ENCODE results near the gene LHX4. TPM values are rescaled to one million over a fixed set of nuclear protein-coding genes. Genes with fewer than 3 reads are reported as not detected.

The LHX4 gene
- polyA plus RNA-seq, 1 experiment: 0.06 TPM

- no peak for DNase-seq (ENCODE audit: low read depth)
- CTCF ChIA-PET: interaction anchor here (0.7 to 1.3 kb wide), 3 partner anchors 9 to 217 kb away, joined by 3 to 4 read pairs (median 3); no protein-coding TSS in a partner anchor
- POLR2A ChIA-PET: no interaction called here
- H3K36me3 ChIP-seq (ENCODE audit: control insufficient read depth, insufficient read depth, low read length): no peaks in the 10 kb centered on the region
- H3K4me3 ChIP-seq (ENCODE audit: low read depth, low read length): no peak overlapping the region
- H3K27me3 ChIP-seq (ENCODE audit: control insufficient read depth, insufficient read depth, low read length): peaks cover 9% of the 10 kb centered on the region
- no peak for TF ChIP-seq CTCF (IDR thresholded peaks at IDR 0.05; ENCODE audit: insufficient read depth, low read depth, low read length)
These were observed 30.5 kb downstream of the LHX4 start for GRCh38 chr1:180260541-180260940.

GRCh38 chr1:180261030-180261429, 31.0 kb downstream of the LHX4 start:
- no peak for TF ChIP-seq CTCF (IDR thresholded peaks at IDR 0.05; ENCODE audit: insufficient read depth, low read depth, low read length)
- Histone ChIP-seq H3K36me3 (ENCODE audit: control insufficient read depth, insufficient read depth, low read length) (no peaks in the 10 kb centered on the region), H3K27me3 (ENCODE audit: control insufficient read depth, insufficient read depth, low read length) (peaks cover 9% of the 10 kb centered on the region), H3K4me3 (ENCODE audit: low read depth, low read length) (no peak overlapping the region)
- DNase-seq (ENCODE audit: low read depth): no peak
- ChIA-PET CTCF (interaction anchor here (1.2 to 1.9 kb wide), 3 partner anchors 8 to 73 kb away, joined by 3 to 6 read pairs (median 4); no protein-coding TSS in a partner anchor), POLR2A (no interaction called here)

- Histone ChIP-seq H3K36me3 (ENCODE audit: control insufficient read depth, insufficient read depth, low read length) (no peaks in the 10 kb centered on the region), H3K27me3 (ENCODE audit: control insufficient read depth, insufficient read depth, low read length) (peaks cover 9% of the 10 kb centered on the region), H3K4me3 (ENCODE audit: low read depth, low read length) (no peak overlapping the region)
- DNase-seq (ENCODE audit: low read depth): no peak
- TF ChIP-seq CTCF (IDR thresholded peaks at IDR 0.05; ENCODE audit: insufficient read depth, low read depth, low read length): no peak
- ChIA-PET POLR2A (interaction anchor here (0.5 kb wide), 1 partner anchor 312 kb away, joined by 3 read pairs; no protein-coding TSS in a partner anchor), CTCF (interaction anchor here (1.0 to 1.9 kb wide), 4 partner anchors 8 to 74 kb away, joined by 3 to 6 read pairs (median 4); no protein-coding TSS in a partner anchor)
These were observed 31.6 kb downstream of the LHX4 start for GRCh38 chr1:180261524-180262155.

GRCh38 chr1:180262628-180263488, 32.8 kb downstream of the LHX4 start:
- Histone ChIP-seq H3K36me3 (ENCODE audit: control insufficient read depth, insufficient read depth, low read length) (no peaks in the 10 kb centered on the region), H3K4me3 (ENCODE audit: low read depth, low read length) (no peak overlapping the region), H3K27me3 (ENCODE audit: control insufficient read depth, insufficient read depth, low read length) (peaks cover 9% of the 10 kb centered on the region)
- no peak for DNase-seq (ENCODE audit: low read depth)
- no peak for TF ChIP-seq CTCF (IDR thresholded peaks at IDR 0.05; ENCODE audit: insufficient read depth, low read depth, low read length)
- CTCF ChIA-PET: interaction anchor here (0.6 to 1.9 kb wide), 2 partner anchors 10 to 273 kb away, joined by 3 to 6 read pairs; no protein-coding TSS in a partner anchor
- POLR2A ChIA-PET: interaction anchor here (0.6 kb wide), 1 partner anchor 28 kb away, joined by 3 read pairs; no protein-coding TSS in a partner anchor

- CTCF ChIA-PET: no interaction called here
- Histone ChIP-seq H3K27me3 (ENCODE audit: control insufficient read depth, insufficient read depth, low read length) (peaks cover 5% of the 10 kb centered on the region), H3K4me3 (ENCODE audit: low read depth, low read length) (no peak overlapping the region), H3K36me3 (ENCODE audit: control insufficient read depth, insufficient read depth, low read length) (no peaks in the 10 kb centered on the region)
- POLR2A ChIA-PET: no interaction called here
- DNase-seq (ENCODE audit: low read depth): no peak
- TF ChIP-seq CTCF (IDR thresholded peaks at IDR 0.05; ENCODE audit: insufficient read depth, low read depth, low read length): no peak
These were observed 34.5 kb downstream of the LHX4 start for GRCh38 chr1:180264595-180264994.

Measured in BJ (cell line).